Activated CD4-positive, alpha-beta T cell treated with anti-CD3 and anti-CD28 coated beads, Interleukin-2, Interleukin-6, amounts not matched to agents 100 ng/mL and 50 ng/mL, durations not matched to agents 16 hours and 8 hours (primary cell): ENCODE results near the gene ATXN7L1.
"Not testable (repeated sequence)": the region's sequence is repeated elsewhere in the genome, so short reads cannot be mapped to it uniquely, and the experiment has no call there.

Experiments used
- DNase-seq: peaks from one replicate; pipeline ENCODE4 v3.0.0-alpha.2; 2020

ATXN7L1 gene

DNA sequence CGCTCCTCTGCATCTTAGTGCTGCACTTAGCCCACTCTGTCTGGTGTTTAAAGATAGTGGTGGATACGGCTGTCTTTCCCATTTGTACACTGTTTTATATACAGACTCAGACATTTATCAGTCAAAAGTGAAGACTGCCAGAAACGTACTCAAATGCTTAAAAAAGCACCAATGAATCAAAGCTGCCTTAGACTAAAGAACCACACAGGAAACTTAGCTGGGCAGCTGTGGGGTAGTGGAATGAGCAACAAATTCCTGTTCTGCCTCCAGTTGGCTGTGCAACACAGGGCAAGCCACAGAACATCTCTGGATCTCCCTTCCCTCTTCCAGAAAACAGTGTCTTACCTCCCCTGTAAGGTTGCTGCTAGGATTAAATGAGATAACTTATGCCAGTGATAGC lies 76.0 kb downstream of the ATXN7L1 start:
- peak; percentile 89 for DNase-seq

DNA sequence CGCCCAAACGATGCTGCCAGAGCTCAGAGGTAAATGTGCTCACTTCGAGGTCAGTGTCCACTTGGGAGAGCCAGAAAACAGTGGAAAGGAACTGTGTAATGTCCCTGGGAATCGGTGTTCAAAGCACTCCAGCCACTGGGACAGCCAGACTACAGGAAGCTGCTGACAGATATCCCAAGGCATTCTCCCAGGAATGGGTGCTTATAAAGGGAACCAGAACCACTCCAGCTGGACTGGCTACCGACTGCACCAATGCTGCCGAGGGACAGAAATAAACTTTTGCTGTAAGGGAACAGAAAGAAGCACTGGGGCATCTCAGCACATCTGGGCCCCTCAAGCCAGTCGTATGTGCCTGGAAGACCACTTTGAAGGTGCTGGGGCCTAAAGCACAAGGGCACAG lies 76.7 kb downstream of the ATXN7L1 start:
- no peak for DNase-seq

DNA sequence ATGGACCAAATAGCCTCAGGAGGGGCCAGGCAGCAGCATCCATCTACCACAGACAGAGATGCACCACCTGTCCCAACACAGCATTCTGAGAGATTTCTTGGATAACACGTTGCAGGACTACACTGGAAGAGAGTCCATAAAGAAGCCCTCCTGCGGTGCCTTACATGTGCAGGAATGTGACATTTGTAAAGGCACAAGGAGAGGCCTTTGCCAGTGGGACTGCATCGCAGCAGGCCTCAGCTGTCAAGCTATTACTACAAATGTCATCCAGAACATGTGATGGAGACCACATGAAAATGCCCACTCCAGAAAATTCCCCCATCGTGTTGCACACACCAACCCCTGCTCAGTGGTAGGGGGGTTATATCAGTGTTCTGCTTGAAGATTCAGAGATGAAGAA lies 77.4 kb downstream of the ATXN7L1 start:
- no peak for DNase-seq

DNA sequence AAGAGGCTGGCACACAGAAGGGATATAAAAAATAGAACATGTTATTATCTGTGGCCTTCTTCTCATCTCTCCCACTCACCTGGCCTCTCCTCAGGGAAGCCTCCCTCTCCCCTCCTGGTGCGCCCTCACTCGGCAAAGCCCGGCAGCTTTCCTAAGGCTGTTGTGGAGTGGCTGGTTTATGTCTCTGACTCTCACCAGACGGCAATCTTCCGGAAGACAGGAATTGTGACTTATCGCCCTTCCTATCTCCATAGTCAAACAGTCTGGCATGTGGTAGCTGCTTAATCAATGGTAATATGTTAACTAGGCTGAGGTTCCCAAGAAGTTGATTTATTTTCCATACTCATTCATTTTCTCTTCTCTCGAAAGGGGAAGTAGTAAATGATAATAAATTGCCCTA lies 78.7 kb downstream of the ATXN7L1 start:
- DNase-seq: no peak

- DNase-seq: no peak
These were observed 80.0 kb downstream of the ATXN7L1 start for GRCh38 chr7:105796365-105796764.

DNA sequence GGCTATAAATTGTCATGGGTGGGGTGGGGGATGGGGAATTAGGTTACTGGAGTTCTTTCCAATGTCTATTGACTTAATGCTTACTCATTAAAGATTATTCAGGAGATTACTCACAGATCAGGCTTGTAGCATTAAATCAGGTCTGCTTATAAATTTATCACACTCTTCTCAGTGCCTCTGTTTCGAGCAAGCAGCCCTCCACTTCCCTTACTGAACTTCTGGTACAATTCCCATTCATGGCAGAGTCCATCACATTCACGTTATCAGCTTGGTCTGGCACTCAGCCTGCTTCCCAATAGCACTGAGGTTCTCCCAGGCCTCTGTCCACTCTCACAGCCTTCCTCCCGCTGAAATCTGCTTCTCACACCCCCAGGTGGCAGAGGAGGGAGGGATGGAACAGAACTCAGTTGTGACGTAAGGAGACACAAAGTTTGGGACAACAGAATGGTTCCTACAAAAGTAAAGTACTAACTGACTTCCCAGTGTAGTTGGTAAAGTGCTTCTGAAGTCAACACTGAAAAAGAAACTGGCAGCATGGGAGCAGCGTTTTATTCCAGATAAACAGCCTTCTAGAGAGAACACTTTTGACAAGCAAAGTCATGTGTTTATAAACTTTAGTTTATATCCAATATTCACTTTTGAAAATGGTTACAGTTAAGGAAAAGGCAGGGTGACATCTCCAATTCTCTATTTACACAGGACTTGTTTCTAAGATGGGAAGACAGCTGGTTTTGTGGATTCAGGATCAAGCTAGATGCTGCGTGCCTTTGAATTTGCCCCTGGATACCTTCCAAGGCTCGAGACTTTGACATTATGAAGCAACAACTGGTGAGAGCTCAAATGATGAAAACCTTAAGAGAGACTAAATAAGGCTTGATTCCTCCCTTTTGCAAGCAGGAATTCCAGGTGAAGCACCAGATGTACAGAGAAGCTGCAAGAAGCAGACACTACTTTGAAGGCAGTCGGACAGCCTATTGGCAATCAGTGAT lies 81.4 kb downstream of the ATXN7L1 start:
- DNase-seq: no peak

DNA sequence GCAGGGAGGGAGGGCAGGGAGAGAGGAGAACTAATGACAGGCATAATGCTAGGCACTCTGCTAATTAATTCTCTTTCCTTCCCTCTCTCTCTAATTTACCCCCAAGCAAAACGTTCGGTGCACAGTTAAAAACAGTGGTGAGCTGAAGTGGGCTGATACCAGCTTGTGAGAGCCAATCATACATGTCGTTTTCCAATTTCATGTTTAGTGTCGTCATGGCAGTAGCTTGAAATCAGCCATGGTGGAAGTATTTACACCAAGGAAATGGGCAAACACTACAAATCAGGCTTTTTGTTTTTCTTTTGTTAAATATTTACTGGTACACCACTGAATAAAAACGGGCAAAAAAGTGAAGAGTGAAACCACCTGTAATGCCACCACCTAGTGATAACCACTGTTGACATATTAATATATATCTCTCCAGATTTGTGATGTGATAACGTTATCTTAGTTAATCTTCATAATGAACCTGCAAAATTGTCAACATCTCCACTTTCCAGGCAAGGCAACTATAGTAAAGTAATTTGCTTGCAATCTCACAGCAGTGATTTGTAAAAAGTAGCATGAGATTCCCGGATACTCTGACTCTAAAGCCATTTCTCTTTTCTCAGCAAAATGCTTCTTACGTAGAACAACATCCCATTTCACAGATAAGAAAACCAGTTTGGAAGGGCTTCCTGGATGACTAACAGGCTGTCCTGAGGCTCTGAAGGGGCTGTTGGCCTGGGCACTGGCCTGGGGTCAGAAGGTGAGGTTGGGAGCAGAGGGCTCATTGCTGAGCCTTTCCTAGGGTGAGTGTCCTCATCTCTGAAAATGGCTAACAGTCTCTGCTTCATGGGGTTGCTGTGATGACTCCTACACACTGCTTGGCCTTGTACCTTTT lies 83.7 kb downstream of the ATXN7L1 start:
- DNase-seq: no peak

DNA sequence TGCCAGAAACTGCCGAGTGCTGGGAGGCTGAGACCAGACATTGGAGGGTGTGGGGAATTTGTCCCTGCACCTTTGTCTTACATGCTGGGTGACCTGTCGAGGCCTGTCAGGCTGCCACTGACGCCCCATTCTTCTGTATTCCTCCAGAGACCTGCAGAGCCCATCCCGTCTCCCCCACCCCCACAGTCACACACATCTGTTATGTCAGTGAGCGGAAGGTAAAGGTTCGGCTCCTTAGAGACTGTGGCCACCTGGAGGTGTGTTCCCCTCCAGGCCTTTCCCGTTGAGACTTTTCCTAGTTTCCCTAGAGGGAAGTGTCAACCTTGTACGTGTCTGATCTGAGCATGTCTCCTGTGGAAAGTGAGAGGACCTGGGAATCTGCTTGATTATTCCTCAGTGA lies 84.5 kb downstream of the ATXN7L1 start:
- DNase-seq: no peak

- no peak for DNase-seq
These were observed 85.4 kb downstream of the ATXN7L1 start for GRCh38 chr7:105790996-105791395.

DNA sequence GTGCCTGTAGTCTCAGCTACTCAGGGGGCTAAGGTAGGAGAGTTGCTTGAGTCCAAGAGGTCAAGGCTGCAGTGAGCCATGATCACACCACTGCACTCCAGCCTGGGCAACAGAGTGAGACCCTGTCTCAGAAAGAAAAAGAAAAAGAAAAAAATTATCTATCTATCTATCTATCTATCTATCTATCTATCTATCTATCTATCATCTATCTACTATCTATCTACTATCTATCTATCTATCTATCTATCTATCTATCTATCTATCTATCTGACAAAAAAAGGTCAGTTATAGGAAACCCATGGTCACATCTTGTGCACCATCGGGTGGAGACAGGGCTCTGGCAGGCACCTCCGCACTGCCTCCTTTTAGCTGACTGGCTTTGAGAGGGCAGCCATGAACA lies 85.9 kb downstream of the ATXN7L1 start:
- DNase-seq: not testable (repeated sequence)

GRCh38 chr7:105788816-105789349 lies 87.5 kb downstream of the ATXN7L1 start:
- DNase-seq: no peak

GRCh38 chr7:105788356-105788755 lies 88.0 kb downstream of the ATXN7L1 start:
- DNase-seq: no peak

DNA sequence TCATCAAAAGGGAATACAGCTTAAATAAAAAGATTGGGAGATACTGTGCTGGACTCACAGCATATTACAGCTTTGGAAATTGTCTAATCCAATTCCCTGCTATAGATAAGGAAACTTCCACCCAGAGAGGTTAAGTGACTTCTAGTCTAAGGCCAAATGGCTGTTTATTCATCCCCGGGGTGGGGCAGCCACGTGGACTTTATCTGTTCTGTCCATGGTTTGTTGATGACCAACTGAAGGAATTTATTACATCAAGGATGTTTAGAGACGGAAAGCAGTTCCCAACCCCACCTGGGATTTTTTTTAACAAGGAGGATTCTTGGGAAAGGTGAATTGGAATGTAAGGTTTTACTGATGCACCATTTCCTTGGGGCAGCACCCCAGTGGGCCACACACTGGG lies 88.6 kb downstream of the ATXN7L1 start:
- no peak for DNase-seq

GRCh38 chr7:105786520-105787470 lies 89.6 kb downstream of the ATXN7L1 start:
- no peak for DNase-seq

DNA sequence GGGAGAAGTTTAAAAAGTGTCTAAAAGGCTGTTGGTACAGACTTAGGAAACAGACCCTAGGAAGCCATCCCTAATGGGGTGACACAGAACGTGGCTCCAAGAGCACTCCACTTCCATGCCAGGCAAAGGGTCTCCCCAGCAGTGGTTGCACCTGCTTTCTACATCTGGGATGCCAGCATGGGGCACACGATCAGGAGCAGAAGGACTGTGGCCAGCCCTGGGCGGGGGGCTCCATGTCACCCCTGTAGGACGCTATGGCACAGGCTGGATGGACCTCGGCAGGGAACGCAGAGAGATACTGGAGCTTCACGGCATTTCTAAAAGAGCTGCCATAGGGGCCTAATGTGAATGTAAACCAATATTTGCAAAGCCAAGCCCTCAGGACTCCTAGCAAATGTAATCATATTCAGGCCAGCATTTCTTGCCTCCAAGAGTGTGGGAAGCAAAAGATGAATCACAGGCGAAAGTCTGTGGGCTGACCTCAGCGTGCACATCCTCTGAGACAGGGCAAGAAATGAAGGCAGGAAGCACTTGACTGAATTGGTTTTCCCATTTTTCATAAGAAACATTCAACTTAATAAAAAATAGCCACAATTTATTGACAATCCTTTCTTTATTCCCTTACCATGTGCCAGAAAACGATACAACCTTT lies 93.9 kb downstream of the ATXN7L1 start:
- DNase-seq: peak; percentile 68

DNA sequence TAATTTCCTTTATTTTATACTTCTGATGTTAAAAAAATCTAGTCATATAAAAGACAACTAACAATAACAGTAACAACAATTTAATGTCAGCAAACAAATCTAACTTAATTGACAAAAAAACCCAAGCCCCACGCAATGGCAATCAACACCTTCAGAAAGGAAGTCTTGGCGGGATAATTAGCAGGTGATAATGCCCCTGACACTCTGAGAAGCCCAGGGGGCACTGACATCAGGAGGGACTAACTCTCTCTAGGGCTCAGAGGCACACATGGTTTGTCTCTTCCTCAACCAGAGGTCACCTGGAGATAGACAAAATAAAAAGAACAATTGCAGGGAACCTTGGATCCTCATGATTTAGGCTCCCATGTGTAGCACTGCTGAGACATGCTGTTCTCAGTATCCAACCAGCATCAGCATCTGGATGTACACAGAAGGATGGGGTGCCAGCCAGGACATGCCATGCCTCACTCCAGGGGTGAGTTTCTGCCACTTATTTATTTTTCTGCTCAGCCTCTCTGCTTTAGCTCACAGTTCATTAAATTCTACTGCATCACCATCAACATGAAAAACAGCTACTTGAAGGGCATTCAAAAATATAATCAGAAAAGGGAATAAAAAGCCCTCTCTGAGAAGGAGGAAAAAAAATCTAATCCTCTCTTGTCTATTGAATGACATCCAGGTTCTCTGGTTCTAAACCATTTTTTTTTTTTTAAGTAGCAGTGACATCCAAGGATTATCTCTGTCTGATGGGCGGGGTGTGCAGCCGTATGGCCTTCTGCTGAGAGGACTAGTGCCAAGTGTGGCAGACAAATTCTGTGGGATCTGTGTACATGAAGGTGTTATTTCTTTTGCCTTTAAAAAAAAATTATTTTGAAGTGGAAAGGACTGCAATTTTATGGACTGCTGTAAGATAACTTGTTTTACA lies 96.3 kb downstream of the ATXN7L1 start:
- DNase-seq: no peak

DNA sequence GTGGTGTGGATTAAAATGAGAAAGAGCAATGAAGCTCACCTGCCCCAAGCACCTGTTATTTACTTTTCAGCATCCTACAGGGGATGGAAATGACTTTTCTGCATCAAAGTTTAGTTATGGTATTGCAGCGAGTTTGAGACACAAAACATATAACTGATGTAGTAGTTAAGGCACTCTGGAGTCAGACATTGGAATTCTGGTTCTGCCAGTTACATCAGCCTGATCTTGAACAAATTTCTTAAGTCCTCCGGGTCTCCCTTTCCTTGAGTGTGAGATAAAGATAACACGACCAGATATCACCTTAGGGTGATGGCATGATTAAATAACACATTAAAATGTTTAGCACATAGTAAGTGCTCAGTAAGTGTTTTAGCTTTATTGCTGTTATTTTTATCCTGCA lies 97.4 kb downstream of the ATXN7L1 start:
- no peak for DNase-seq

DNA sequence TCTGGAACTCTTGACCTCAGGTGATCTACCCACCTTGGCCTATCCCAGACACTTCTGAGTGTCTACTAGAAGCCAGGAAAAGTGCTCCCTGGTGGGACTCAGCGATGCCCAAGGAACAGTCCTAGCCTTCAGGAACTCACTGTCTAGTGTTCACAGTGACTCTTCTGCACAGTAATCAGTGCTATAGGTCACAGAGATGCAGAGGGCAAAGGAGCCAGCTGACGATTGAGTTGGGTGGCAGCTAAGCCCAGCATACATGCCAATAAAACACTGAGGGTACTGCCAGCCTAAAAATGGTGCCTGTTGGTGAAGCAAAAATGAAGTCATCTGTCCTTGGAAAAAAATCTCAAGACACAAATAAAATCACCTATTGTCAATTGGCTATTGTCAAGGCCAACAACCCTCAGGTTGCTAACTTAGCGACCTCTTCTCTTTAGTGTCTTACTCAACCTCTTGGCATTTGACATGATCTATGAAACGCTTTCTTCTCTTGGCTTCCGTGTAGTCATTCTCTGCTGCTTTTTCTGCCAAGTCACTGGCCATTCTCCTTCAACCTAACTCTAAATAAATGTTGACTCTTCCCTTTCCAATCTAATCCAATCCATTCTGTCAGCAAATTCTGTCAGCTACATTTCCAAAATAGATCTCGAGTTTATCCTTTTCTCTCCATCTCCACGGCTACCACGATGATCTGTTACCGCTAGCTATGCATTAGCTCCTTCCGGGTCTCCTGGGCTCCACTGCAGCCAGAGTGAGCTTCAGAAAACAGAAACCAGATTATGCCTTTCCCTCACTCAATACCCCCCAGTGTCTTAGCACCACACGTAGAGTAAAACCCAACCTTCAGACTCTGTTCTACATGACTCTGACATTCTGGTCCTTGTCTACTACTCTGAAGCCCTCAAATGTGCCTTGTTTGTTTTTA lies 99.2 kb downstream of the ATXN7L1 start:
- DNase-seq: no peak

GRCh38 chr7:105776068-105776790 lies 100.2 kb downstream of the ATXN7L1 start:
- DNase-seq: no peak
